AG09309 (cell line): ENCODE measurements around the gene BPIFB3.

Source experiments
- DNase-seq: peaks from one replicate; pipeline ENCODE4 v3.0.0-alpha.2; 2010; ENCODE audit warnings: low read depth
- H3K4me3 ChIP-seq: 2 replicates; pipeline ENCODE4 v1.5.1; 2011; ENCODE audit warnings: mild to moderate bottlenecking, low read depth, low read length, moderate library complexity; ENCODE audit not compliant: control insufficient read depth
- TF ChIP-seq, protein P1 (sequence below): IDR thresholded peaks from 2 replicates; pipeline ENCODE4 v1.5.1; 2011; ENCODE audit warnings: mild to moderate bottlenecking, low read depth, low read length, inconsistent platforms; ENCODE audit not compliant: insufficient read depth, control insufficient read depth; ENCODE audit errors: missing control alignments

Gene BPIFB3

DNA sequence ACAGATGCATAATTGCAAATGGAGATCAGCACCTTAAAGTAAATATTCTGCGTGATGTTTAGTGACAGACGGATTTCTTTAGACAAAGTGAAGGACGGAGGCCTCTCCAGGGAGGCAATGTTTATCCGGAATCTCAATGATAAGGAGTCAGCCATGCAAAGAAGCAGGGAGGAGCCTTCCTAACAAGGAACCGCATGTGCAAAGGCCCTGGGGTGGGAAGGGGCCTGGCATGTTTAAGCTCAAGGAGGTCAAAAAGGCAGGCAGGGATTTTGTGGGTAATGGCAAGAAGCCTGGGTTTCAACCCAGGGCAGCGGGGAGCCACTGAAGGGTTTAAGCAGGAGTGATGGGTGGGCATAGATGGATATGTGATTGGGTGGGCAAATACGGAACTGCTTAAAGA lies 678 bp downstream of the BPIFB3 start:
- TF ChIP-seq, protein P1, sequence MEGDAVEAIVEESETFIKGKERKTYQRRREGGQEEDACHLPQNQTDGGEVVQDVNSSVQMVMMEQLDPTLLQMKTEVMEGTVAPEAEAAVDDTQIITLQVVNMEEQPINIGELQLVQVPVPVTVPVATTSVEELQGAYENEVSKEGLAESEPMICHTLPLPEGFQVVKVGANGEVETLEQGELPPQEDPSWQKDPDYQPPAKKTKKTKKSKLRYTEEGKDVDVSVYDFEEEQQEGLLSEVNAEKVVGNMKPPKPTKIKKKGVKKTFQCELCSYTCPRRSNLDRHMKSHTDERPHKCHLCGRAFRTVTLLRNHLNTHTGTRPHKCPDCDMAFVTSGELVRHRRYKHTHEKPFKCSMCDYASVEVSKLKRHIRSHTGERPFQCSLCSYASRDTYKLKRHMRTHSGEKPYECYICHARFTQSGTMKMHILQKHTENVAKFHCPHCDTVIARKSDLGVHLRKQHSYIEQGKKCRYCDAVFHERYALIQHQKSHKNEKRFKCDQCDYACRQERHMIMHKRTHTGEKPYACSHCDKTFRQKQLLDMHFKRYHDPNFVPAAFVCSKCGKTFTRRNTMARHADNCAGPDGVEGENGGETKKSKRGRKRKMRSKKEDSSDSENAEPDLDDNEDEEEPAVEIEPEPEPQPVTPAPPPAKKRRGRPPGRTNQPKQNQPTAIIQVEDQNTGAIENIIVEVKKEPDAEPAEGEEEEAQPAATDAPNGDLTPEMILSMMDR, result no peak
- no peak for DNase-seq
- no peak overlapping the region for H3K4me3 ChIP-seq

DNA sequence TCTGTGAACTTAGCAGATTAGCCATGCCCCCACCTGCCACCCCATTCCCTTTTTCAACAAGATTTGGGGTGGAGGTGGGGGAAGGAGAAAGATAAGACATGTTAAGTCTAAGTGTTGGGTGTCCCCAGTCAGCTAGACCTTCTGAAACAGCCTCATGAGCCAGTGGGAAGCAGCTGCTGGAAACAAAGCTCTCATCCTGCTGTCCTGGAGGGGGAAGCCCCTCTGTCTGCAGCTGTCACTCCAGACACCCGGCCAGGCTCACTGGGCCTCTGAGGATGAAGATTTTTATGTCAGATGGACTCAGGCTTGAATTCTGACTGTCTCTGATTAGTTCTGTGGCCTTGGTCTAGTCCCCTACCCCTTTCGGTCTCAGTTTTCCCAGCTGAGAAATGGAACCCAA lies 1.1 kb downstream of the BPIFB3 start:
- TF ChIP-seq, protein P1, result no peak
- DNase-seq, result no peak
- H3K4me3 ChIP-seq, result no peak overlapping the region

DNA sequence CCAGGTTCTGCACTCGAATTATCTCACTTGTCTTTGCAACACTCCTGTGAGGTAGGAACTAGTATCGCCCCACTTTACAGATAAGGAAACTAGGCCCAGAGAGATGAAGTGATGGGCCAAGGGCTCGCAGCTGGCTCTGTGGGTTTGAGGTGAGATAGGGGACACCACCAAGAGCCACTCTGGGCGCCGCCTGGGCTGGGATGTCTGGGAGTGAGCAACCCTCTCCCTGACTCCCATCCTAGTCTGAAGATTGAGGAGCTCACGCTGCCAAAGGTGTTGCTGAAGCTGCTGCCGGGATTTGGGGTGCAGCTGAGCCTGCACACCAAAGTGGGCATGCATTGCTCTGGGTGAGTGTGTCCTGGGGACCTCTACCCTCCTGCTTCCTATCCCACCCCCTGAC lies 5.4 kb downstream of the BPIFB3 start:
- no peak overlapping the region for H3K4me3 ChIP-seq
- DNase-seq, result no peak
- TF ChIP-seq, protein P1, result no peak

DNA sequence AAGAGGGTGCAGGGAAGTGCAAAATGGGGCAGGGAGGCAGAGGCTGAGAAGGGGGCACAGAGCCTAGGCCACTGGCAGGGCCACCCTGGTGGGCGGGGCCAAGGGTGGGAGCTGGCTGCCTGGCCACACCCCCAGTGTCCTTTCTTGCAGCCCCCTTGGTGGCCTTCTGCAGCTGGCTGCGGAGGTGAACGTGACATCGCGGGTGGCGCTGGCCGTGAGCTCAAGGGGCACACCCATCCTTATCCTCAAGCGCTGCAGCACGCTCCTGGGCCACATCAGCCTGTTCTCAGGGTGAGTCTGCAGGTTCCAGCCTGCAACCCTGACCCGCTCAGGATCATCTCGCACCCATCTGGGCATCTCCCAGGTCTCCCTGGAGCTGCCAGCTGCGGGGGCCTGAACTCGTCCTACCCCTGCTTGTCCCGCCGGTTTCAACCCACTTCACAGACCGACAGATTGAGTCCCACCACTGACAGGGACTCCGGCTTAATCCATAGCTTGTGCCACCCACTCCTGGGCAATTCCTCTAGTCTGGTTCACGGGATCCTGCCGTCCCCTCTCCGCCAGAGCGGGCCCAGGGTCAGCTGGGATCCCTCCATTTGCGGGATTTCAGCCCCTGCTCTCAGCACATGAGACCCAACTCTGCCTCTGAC lies 6.2 kb downstream of the BPIFB3 start:
- no peak for DNase-seq
- TF ChIP-seq, protein P1, result no peak

DNA sequence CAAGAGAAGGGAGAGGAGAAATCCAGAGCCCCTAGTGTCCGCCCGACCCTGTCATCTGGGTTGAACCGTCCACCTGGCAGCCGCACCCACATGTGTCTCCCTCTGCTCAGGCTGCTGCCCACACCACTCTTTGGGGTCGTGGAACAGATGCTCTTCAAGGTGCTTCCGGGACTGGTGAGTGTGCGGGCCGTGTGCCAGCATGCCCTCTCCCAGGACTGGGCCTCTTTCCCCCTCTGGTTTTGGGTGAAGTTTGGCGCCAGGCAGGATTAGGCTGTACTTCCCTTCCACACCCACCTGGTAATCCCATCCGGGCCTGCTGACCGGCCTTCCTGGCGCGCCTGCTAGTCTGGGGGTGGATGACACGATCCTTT lies 7.9 kb downstream of the BPIFB3 start:
- DNase-seq, result no peak
- H3K4me3 ChIP-seq, result no peak overlapping the region
- TF ChIP-seq, protein P1, result no peak

More for the DNA sequence above, 6.2 kb downstream of the BPIFB3 start:
- H3K4me3 ChIP-seq, result no peak overlapping the region

DNA sequence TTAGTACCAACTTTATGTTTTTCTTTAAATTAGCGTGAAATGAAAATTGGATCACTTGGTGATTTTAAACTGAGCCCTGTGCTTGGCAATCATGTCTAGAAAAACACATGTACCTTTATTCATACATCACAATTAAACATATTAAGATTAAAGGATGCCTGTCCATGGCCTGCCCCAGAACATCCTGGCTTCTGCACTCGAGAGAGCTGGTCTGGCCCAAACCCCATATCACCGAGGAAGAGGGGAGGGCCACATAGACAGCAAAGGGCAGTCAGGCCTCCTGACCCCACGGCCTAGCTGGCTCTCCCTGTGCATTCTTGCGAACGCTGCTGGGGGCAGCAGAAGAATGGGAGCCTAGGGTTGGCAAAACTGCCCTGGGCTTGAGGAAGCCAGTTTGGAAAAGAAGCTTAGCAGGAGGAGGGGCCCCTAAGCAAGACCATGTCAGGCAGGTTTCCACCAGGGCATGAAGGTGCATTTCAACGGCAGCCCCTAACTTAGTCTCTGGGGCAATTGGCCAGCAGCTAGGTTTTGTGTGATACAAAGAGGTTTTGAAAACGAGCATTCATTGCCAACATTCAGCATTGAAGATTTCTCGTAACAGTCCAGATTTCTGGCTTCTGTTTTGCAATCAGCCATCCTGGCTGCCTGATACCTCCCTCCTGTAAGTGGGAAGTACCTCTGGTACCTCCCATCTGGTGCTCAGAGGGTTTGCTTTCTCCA lies 8.6 kb downstream of the BPIFB3 start:
- TF ChIP-seq, protein P1, result no peak
- DNase-seq, result no peak
- H3K4me3 ChIP-seq, result no peak overlapping the region
